ENCODE results near the gene ARPC1B. TPM values are rescaled to one million over a fixed set of nuclear protein-coding genes. Genes with fewer than 3 reads are reported as not detected.

ARPC1B gene
- total and polyA plus RNA-seq, 2 donors (not counting 1 experiment from before 2014, with no cell fraction given) = 142 to 563 TPM

GRCh38 chr7:99381664-99382075 lies 7.1 kb downstream of the ARPC1B start:
- POLR2A ChIA-PET = interaction anchor here (0.7 kb wide), 2 partner anchors 11 to 12 kb away, joined by 6 to 9 read pairs; no protein-coding TSS in a partner anchor
- Histone ChIP-seq H3K9me3 (ENCODE audit: control extremely low read depth in 1 of 3, control insufficient read depth in 2 of 3, insufficient read depth in 1 of 3, low read length in 2 of 3) (no peaks in the 10 kb centered on the region), H3K4me1 (ENCODE audit: control insufficient read depth in 2 of 2, insufficient read depth in 2 of 2, low read length in 2 of 2) (peaks cover 56 to 85% of the 10 kb centered on the region in 2 donors), H3K36me3 (replicated peaks in 1 of 2; ENCODE audit: control extremely low read depth in 1 of 2, control insufficient read depth in 1 of 2, extremely low read depth in 1 of 2, insufficient read depth in 2 of 2, low read length in 1 of 2) (peaks cover 0 to 33% of the 10 kb centered on the region in 2 experiments), H3K4me3 (ENCODE audit: control extremely low read depth in 1 of 5, extremely low read depth in 1 of 5, insufficient read depth in 1 of 5, low read depth in 2 of 5, low read length in 4 of 5) (peak overlapping the region in 1 of 5 experiments; percentile 72), H3K79me2 (ENCODE audit: control insufficient read depth, insufficient read depth, low read length) (peaks cover 79% of the 10 kb centered on the region), H3K9ac (ENCODE audit: low read length) (peak overlapping the region; percentile 68), H3K27ac (ENCODE audit: low read length in 2 of 2) (peak overlapping the region; percentile 94 to 96), H3K4me2 (replicated peaks; ENCODE audit: low read depth, low read length, poor library complexity, severe bottlenecking) (peak overlapping the region; percentile 96), H3K27me3 (replicated peaks in 1 of 4; ENCODE audit: control extremely low read depth in 1 of 4, control insufficient read depth in 3 of 4, insufficient read depth in 4 of 4, low read length in 3 of 4) (no peaks in the 10 kb centered on the region), H4K20me1 (ENCODE audit: control insufficient read depth, insufficient read depth, low read length, poor library complexity, severe bottlenecking) (peaks cover 71% of the 10 kb centered on the region), H2AFZ (ENCODE audit: insufficient read depth, low read depth, low read length, poor library complexity, severe bottlenecking) (no peak overlapping the region)
- Mint-ChIP-seq H3K9me3 (ENCODE audit: insufficient read depth) (no peaks in the 10 kb centered on the region), H3K4me1 (peaks cover 53% of the 10 kb centered on the region), H3K4me3 (peak overlapping the region; percentile 90), H3K27me3 (no peaks in the 10 kb centered on the region), H3K27ac (peak overlapping the region; percentile 92)
- intact Hi-C loops (cut with micrococcal nuclease) = loop anchor here (1.0 kb wide), 1 partner anchor 12 kb away; no protein-coding TSS in a partner anchor
- ATAC-seq (ENCODE audit: low read depth) (no peak), DNase-seq (no peak)
- CTCF ChIA-PET = no interaction called here
- WGBS (ENCODE audit: insufficient coverage) = 87% methylated on average over 7 of the region's 7 CpGs
- TF ChIP-seq EZH2 (IDR thresholded peaks at IDR 0.05; ENCODE audit: borderline replicate concordance, insufficient read depth, low read depth, low read length, poor library complexity, severe bottlenecking) (no peak), CTCF (IDR thresholded peaks at IDR 0.05) (no peak)

GRCh38 chr7:99383203-99383602 lies 8.7 kb downstream of the ARPC1B start:
- ChIA-PET CTCF (interaction anchor here (1.4 kb wide), 1 partner anchor 21 kb away, joined by 4 read pairs; no protein-coding TSS in a partner anchor), POLR2A (no interaction called here)
- Histone ChIP-seq H3K27me3 (replicated peaks in 1 of 4; ENCODE audit: control extremely low read depth in 1 of 4, control insufficient read depth in 3 of 4, insufficient read depth in 4 of 4, low read length in 3 of 4) (no peaks in the 10 kb centered on the region), H3K4me3 (ENCODE audit: control extremely low read depth in 1 of 5, extremely low read depth in 1 of 5, insufficient read depth in 1 of 5, low read depth in 2 of 5, low read length in 4 of 5) (no peak overlapping the region), H3K4me1 (ENCODE audit: control insufficient read depth in 2 of 2, insufficient read depth in 2 of 2, low read length in 2 of 2) (peaks cover 42 to 70% of the 10 kb centered on the region in 2 donors), H2AFZ (ENCODE audit: insufficient read depth, low read depth, low read length, poor library complexity, severe bottlenecking) (no peak overlapping the region), H3K9ac (ENCODE audit: low read length) (no peak overlapping the region), H3K4me2 (replicated peaks; ENCODE audit: low read depth, low read length, poor library complexity, severe bottlenecking) (no peak overlapping the region), H4K20me1 (ENCODE audit: control insufficient read depth, insufficient read depth, low read length, poor library complexity, severe bottlenecking) (peaks cover 68% of the 10 kb centered on the region), H3K27ac (ENCODE audit: low read length in 2 of 2) (peak overlapping the region; percentile 35 to 79), H3K79me2 (ENCODE audit: control insufficient read depth, insufficient read depth, low read length) (peaks cover 79% of the 10 kb centered on the region), H3K36me3 (replicated peaks in 1 of 2; ENCODE audit: control extremely low read depth in 1 of 2, control insufficient read depth in 1 of 2, extremely low read depth in 1 of 2, insufficient read depth in 2 of 2, low read length in 1 of 2) (peaks cover 0 to 34% of the 10 kb centered on the region in 2 experiments), H3K9me3 (ENCODE audit: control extremely low read depth in 1 of 3, control insufficient read depth in 2 of 3, insufficient read depth in 1 of 3, low read length in 2 of 3) (no peaks in the 10 kb centered on the region)
- no peak overlapping the region for H3K4me3 Mint-ChIP-seq
- 90% methylated on average over 9 of the region's 10 CpGs for WGBS (ENCODE audit: insufficient coverage)
- intact Hi-C loops (cut with micrococcal nuclease) = no loop called here
- H3K27me3 Mint-ChIP-seq = no peaks in the 10 kb centered on the region
- no peaks in the 10 kb centered on the region for H3K9me3 Mint-ChIP-seq (ENCODE audit: insufficient read depth)
- ATAC-seq (ENCODE audit: low read depth) (no peak), DNase-seq (no peak)
- H3K27ac Mint-ChIP-seq = peak overlapping the region; percentile 73
- peaks cover 49% of the 10 kb centered on the region for H3K4me1 Mint-ChIP-seq
- TF ChIP-seq CTCF (IDR thresholded peaks at IDR 0.05) (no peak), EZH2 (IDR thresholded peaks at IDR 0.05; ENCODE audit: borderline replicate concordance, insufficient read depth, low read depth, low read length, poor library complexity, severe bottlenecking) (no peak)

Data from B cell (primary cell).